HCT116 (cell line): ENCODE measurements around the gene CORT. TPM values are rescaled to one million over a fixed set of nuclear protein-coding genes. Genes with fewer than 3 reads are reported as not detected.

Experiments
- ATAC-seq: fragments of 200-7000 bp; cut with Tn5 transposase; 2 replicates; pipeline ENCODE4 v1.9.1; 2020; ENCODE audit warnings: mild to moderate bottlenecking, moderate library complexity
- BruUV-seq: library from RNA; stranded (reverse); fragments of 400-500 nt; replicated peaks from 2 replicates; lab custom pipeline; 2021; lab: Mats Ljungman, UMichigan
- CTCF ChIA-PET: fragments of 300-600 bp; sonication (Branson Sonifier 250); formaldehyde crosslinking; loops from one replicate; lab custom pipeline; 2021; ENCODE audit warnings: antibody characterized with exemption; lab: Charles Lee
- POLR2A ChIA-PET: fragments of 300-600, 350-600 bp; sonication (Branson Sonifier 250); formaldehyde crosslinking; loops from one replicate; lab custom pipeline; 2021; ENCODE audit warnings: antibody characterized with exemption; lab: Charles Lee
- RAD21 ChIA-PET, 2 experiments: fragments of 300-600 bp; sonication (Branson Sonifier 250); formaldehyde crosslinking; loops; one replicate each; lab custom pipeline; 2023; ENCODE audit warnings: low total read pairs in 2 of 2; ENCODE audit not compliant: uncharacterized antibody in 2 of 2, unreplicated experiment in 2 of 2, low non-redundant PET in 1 of 2; lab: Charles Lee
- DNase-seq: peaks from one replicate; pipeline ENCODE4 v3.0.0-alpha.2; 2010; ENCODE audit warnings: low read depth, low spot score
- H2AFZ ChIP-seq: fragments of 200-600 bp; shearing (Covaris generic), sonication (generic); 2 replicates; pipeline ENCODE4 v1.6.1; 2017; ENCODE audit warnings: low read depth, mixed run types, mixed read lengths, antibody characterized with exemption, low read length; ENCODE audit not compliant: poor library complexity, severe bottlenecking
- H3K27ac ChIP-seq: 2 replicates; pipeline ENCODE4 v1.5.1; 2012; ENCODE audit warnings: low read depth, low read length
- H3K27me3 ChIP-seq: fragments of 200-600 bp; sonication (generic); 2 replicates; pipeline ENCODE4 v1.6.1; 2016; ENCODE audit warnings: mixed run types, low read length, mixed read lengths; ENCODE audit not compliant: insufficient read depth
- H3K36me3 ChIP-seq, 2 experiments: fragments of 200-500 bp in 1 of 2; fragments of 200-600 bp in 1 of 2; sonication (Bioruptor generic) in 1 of 2; sonication (generic) in 1 of 2; 2 replicates each; pipeline versions ENCODE4 v1.5.1 to v1.6.1; 2014 to 2016; ENCODE audit warnings: low read length in 2 of 2, inconsistent platforms in 1 of 2, mixed read lengths in 1 of 2, mixed run types in 1 of 2; ENCODE audit not compliant: insufficient read depth in 2 of 2, control insufficient read depth in 1 of 2
- H3K4me1 ChIP-seq, 2 experiments: fragments of 200-600 bp in 1 of 2; sonication (generic) in 1 of 2; 2 replicates each; pipeline versions ENCODE4 v1.5.1 to v1.6.1; 2012 to 2017; ENCODE audit warnings: low read length in 2 of 2, inconsistent platforms in 1 of 2, mild to moderate bottlenecking in 1 of 2, mixed read lengths in 1 of 2, mixed run types in 1 of 2, moderate library complexity in 1 of 2; ENCODE audit not compliant: insufficient read depth in 2 of 2, control insufficient read depth in 1 of 2
- H3K4me2 ChIP-seq: fragments of 200-600 bp; sonication (generic); 2 replicates; pipeline ENCODE4 v1.6.1; 2017; ENCODE audit warnings: mixed run types, low read length, mixed read lengths
- H3K4me3 ChIP-seq, 2 experiments: fragments of 200-600 bp in 1 of 2; sonication (generic) in 1 of 2; replicated peaks in 1 of 2; 2 replicates each; pipeline ENCODE4 v1.5.1; 2011 to 2016; ENCODE audit warnings: low read length in 2 of 2, control low read depth in 1 of 2, low read depth in 1 of 2, mild to moderate bottlenecking in 1 of 2, mixed read lengths in 1 of 2, mixed run types in 1 of 2
- H3K79me2 ChIP-seq: fragments of 200-600 bp; sonication (generic); 2 replicates; pipeline ENCODE4 v1.6.1; 2017; ENCODE audit warnings: mild to moderate bottlenecking, mixed run types, low read length, moderate library complexity, mixed read lengths; ENCODE audit not compliant: insufficient read depth
- H3K9ac ChIP-seq: fragments of 200-600 bp; sonication (generic); 2 replicates; pipeline ENCODE4 v1.6.1; 2016; ENCODE audit warnings: low read length, mixed read lengths
- H3K9me2 ChIP-seq: fragments of 200-600 bp; sonication (generic), shearing (Covaris generic); 2 replicates; pipeline ENCODE4 v1.6.1; 2017; ENCODE audit warnings: mixed run types, mild to moderate bottlenecking, moderate library complexity; ENCODE audit not compliant: insufficient read depth
- H3K9me3 ChIP-seq, 2 experiments: fragments of 200-500 bp in 1 of 2; fragments of 200-600 bp in 1 of 2; sonication (Bioruptor generic) in 1 of 2; sonication (generic) in 1 of 2; 2 replicates each; pipeline ENCODE4 v1.6.1; 2014 to 2017; ENCODE audit warnings: low read length in 2 of 2, mixed read lengths in 2 of 2, inconsistent platforms in 1 of 2, low read depth in 1 of 2, mild to moderate bottlenecking in 1 of 2, mixed run types in 1 of 2, moderate library complexity in 1 of 2; ENCODE audit not compliant: control insufficient read depth in 1 of 2, insufficient read depth in 1 of 2
- H4K20me1 ChIP-seq: fragments of 200-600 bp; sonication (generic), shearing (Covaris generic); 2 replicates; pipeline ENCODE4 v1.6.1; 2017; ENCODE audit warnings: mixed run types, mild to moderate bottlenecking, moderate library complexity; ENCODE audit not compliant: insufficient read depth
- CBX3 ChIP-seq: IDR thresholded peaks from 2 replicates; pipeline ENCODE4 v1.6.1; 2012; ENCODE audit warnings: low read depth
- EGR1 ChIP-seq: IDR thresholded peaks from 2 replicates; pipeline ENCODE4 v1.6.1; 2012; ENCODE audit warnings: low read depth
- ELF1 ChIP-seq: IDR thresholded peaks from 2 replicates; pipeline ENCODE4 v1.6.1; 2012; ENCODE audit warnings: low read depth, borderline replicate concordance
- EZH2 ChIP-seq: fragments of 200-600 bp; sonication (generic); IDR thresholded peaks from 2 replicates; pipeline ENCODE4 v1.6.1; 2017; ENCODE audit warnings: antibody characterized with exemption, mixed run types
- EZH2phosphoT487 ChIP-seq: fragments of 200-600 bp; IDR thresholded peaks from 2 replicates; pipeline ENCODE4 v1.6.1; 2018; ENCODE audit warnings: antibody characterized with exemption, borderline replicate concordance
- FOSL1 ChIP-seq: IDR thresholded peaks from 2 replicates; pipeline ENCODE4 v1.6.1; 2012; ENCODE audit warnings: low read depth
- JUND ChIP-seq: IDR thresholded peaks from 2 replicates; pipeline ENCODE4 v1.6.1; 2012
- POLR2AphosphoS5 ChIP-seq: IDR thresholded peaks from 2 replicates; pipeline ENCODE4 v1.6.1; 2011; ENCODE audit warnings: mild to moderate bottlenecking, low read depth, low read length, moderate library complexity
- REST ChIP-seq: IDR thresholded peaks from 2 replicates; pipeline ENCODE4 v1.6.1; 2012; ENCODE audit warnings: low read depth
- SIN3A ChIP-seq: IDR thresholded peaks from 2 replicates; pipeline ENCODE4 v1.6.1; 2012; ENCODE audit warnings: low read depth
- SP1 ChIP-seq: IDR thresholded peaks from 2 replicates; pipeline ENCODE4 v1.6.1; 2012; ENCODE audit warnings: low read depth
- SRF ChIP-seq: IDR thresholded peaks from 2 replicates; pipeline ENCODE4 v1.6.1; 2012; ENCODE audit warnings: low read depth
- TCF7L2 ChIP-seq: IDR thresholded peaks from 2 replicates; pipeline ENCODE4 v1.7.0; 2011; ENCODE audit warnings: borderline replicate concordance, inconsistent platforms; ENCODE audit not compliant: insufficient read depth, insufficient read length; ENCODE audit errors: extremely low read depth
- YY1 ChIP-seq: IDR thresholded peaks from 2 replicates; pipeline ENCODE4 v1.6.1; 2011; ENCODE audit warnings: low read length, low read depth, moderate library complexity, mild to moderate bottlenecking; ENCODE audit not compliant: insufficient replicate concordance; ENCODE audit errors: extremely low read depth
- ZFX ChIP-seq: fragments of 450-650 bp; IDR thresholded peaks from 2 replicates; pipeline ENCODE4 v1.6.1; 2017
- ZNF274 ChIP-seq: fragments of 200-500 bp; sonication (Bioruptor generic); IDR thresholded peaks from 2 replicates; pipeline ENCODE4 v1.6.1; 2014; ENCODE audit warnings: mild to moderate bottlenecking, low read depth, low read length, inconsistent platforms
- intact Hi-C: fragments of 100-400 bp; cut with micrococcal nuclease; formaldehyde crosslinking; loops from 2 replicates; pipeline ENCODE4 v1.10.0; 2022
- total RNA-seq: library from RNA; stranded (reverse); gene quantifications from one replicate; pipeline ENCODE4 v1.2.1, GENCODE V29; 2021; ENCODE audit not compliant: unreplicated experiment
- TF ChIP-seq, protein P1 (sequence below): IDR thresholded peaks from 2 replicates; pipeline ENCODE4 v1.6.1; 2012

Gene CORT
- total RNA-seq, 1 experiment from 2014 or later = 0.84 TPM

GRCh38 chr1:10402729-10403274 lies 47.0 kb upstream of the CORT start:
- DNase-seq = no peak
- TF ChIP-seq SRF (no peak), EZH2 (no peak), TCF7L2 (no peak), EZH2phosphoT487 (no peak), POLR2AphosphoS5 (no peak), ZFX (no peak)
- TF ChIP-seq, protein P1, sequence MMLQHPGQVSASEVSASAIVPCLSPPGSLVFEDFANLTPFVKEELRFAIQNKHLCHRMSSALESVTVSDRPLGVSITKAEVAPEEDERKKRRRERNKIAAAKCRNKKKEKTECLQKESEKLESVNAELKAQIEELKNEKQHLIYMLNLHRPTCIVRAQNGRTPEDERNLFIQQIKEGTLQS = no peak
- TF ChIP-seq, all 23 proteins: peak for 0
- Histone ChIP-seq H3K9me3 (no peaks in the 10 kb centered on the region), H2AFZ (no peak overlapping the region), H3K9me2 (no peaks in the 10 kb centered on the region), H3K79me2 (peaks cover 27% of the 10 kb centered on the region), H3K27me3 (no peaks in the 10 kb centered on the region), H3K36me3 (peaks cover 24 to 44% of the 10 kb centered on the region in 2 experiments; a peak in 3 of 4 replicates), H3K4me1 (peaks cover 6 to 23% of the 10 kb centered on the region in 2 experiments; a peak in 3 of 4 replicates), H3K4me2 (no peak overlapping the region), H4K20me1 (no peaks in the 10 kb centered on the region), H3K4me3 (no peak overlapping the region), H3K9ac (no peak overlapping the region), H3K27ac (no peak overlapping the region)
- CTCF ChIA-PET = no interaction called here
- intact Hi-C loops = no loop called here
- ATAC-seq = no peak
- POLR2A ChIA-PET = no interaction called here
- no TSS peak for BruUV-seq
- RAD21 ChIA-PET = interaction anchor here in 1 of 2 experiments (0.7 kb wide), 1 partner anchor 70 kb away, joined by 3 read pairs; the partner anchor contains the start of gene DFFA

DNA sequence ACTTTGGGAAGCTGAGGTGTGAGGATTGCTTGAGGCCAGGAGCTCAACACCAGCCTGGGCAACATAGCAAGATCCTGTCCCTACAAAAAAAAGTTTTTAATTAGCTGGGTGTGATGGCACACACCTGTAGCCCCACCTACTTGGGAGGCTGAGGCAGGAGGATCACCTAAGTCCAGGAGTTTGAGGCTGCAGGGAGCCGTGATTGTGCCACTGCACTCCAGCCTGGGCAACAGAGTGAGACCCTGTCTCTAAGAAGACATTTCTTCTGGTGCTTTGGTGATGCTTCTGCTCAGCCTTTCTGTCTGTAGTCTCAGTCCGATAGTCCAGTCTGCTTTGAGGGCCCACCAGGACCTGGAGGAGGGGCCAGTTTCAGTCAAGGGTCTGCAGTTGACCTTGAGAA lies 42.6 kb upstream of the CORT start:
- POLR2A ChIA-PET = no interaction called here
- CTCF ChIA-PET = no interaction called here
- H3K27ac ChIP-seq = no peak overlapping the region
- TF ChIP-seq YY1 (no peak), ZFX (no peak), FOSL1 (no peak), ZNF274 (no peak), REST (no peak), ELF1 (no peak), EGR1 (no peak), CBX3 (no peak), EZH2phosphoT487 (no peak), JUND (no peak), SIN3A (no peak), SRF (no peak), SP1 (no peak)

More for the DNA sequence above, 42.6 kb upstream of the CORT start:
- intact Hi-C loops = no loop called here
- H3K9me3 ChIP-seq = no peaks in the 10 kb centered on the region
- H3K79me2 ChIP-seq = peaks cover 1% of the 10 kb centered on the region; the same call in 1 of the 2 replicates
- H3K27me3 ChIP-seq = no peaks in the 10 kb centered on the region
- H4K20me1 ChIP-seq = no peaks in the 10 kb centered on the region
- no peaks in the 10 kb centered on the region for H3K4me1 ChIP-seq
- H3K9ac ChIP-seq = no peak overlapping the region
- peaks cover 48 to 74% of the 10 kb centered on the region in 2 experiments; a peak in 3 of 4 replicates for H3K36me3 ChIP-seq
- no peaks in the 10 kb centered on the region for H3K9me2 ChIP-seq
- no TSS peak for BruUV-seq
- no peak overlapping the region for H2AFZ ChIP-seq
- RAD21 ChIA-PET = no interaction called here
- DNase-seq (no peak), ATAC-seq (no peak)
- H3K4me2 ChIP-seq = no peak overlapping the region
- no peak overlapping the region for H3K4me3 ChIP-seq
